HCT116 (cell line): ENCODE data around the gene STON1.

Experiments used
- CTCF ChIP-seq, 3 experiments: fragments of 200-600 bp in 1 of 3; sonication (generic) in 1 of 3; IDR thresholded peaks in 2 of 3; conservative IDR thresholded peaks in 1 of 3; 2 replicates each; pipeline ENCODE4 v1.5.1; 2012 to 2017; ENCODE audit warnings: low read depth in 2 of 3, low read length in 2 of 3, antibody characterized with exemption in 1 of 3, borderline replicate concordance in 1 of 3, control low read depth in 1 of 3, mild to moderate bottlenecking in 1 of 3, mixed read lengths in 1 of 3, mixed run types in 1 of 3, moderate library complexity in 1 of 3; ENCODE audit not compliant: insufficient read depth in 1 of 3
- EZH2 ChIP-seq: fragments of 200-600 bp; sonication (generic); IDR thresholded peaks from 2 replicates; pipeline ENCODE4 v1.6.1; 2017; ENCODE audit warnings: antibody characterized with exemption, mixed run types

GRCh38 chr2:48483916-48484315 lies 46.0 kb upstream of the STON1 start:
- TF ChIP-seq CTCF (IDR thresholded peaks at IDR 0.05 in 2 of 3, conservative IDR thresholded peaks at IDR 0.05 in 1 of 3; ENCODE audit: borderline replicate concordance in 1 of 3, insufficient read depth in 1 of 3, low read depth in 2 of 3, low read length in 2 of 3) (no peak), EZH2 (no peak)
